Upper lobe of right lung (tissue), 1 donor: Measurements from ENCODE around the gene SAXO1. TPM values are rescaled to one million over a fixed set of nuclear protein-coding genes. Genes with fewer than 3 reads are reported as not detected.

Experiments used
- ATAC-seq: fragments of 200-7000 bp; cut with Tn5 transposase; one replicate; pipeline ENCODE4 v1.9.1; 2020; ENCODE audit warnings: mild to moderate bottlenecking, moderate library complexity
- DNase-seq: peaks from one replicate; pipeline ENCODE4 v3.0.0-alpha.2; 2020
- H3K27ac ChIP-seq: fragments of 200-600 bp; one replicate; pipeline ENCODE4 v1.8.0; 2022
- H3K27me3 ChIP-seq: fragments of 200-600 bp; one replicate; pipeline ENCODE4 v1.8.0; 2022; ENCODE audit warnings: mild to moderate bottlenecking
- H3K36me3 ChIP-seq: fragments of 200-600 bp; one replicate; pipeline ENCODE4 v1.8.0; 2022
- H3K4me1 ChIP-seq: fragments of 200-600 bp; one replicate; pipeline ENCODE4 v1.8.0; 2022
- H3K4me3 ChIP-seq: fragments of 200-600 bp; one replicate; pipeline ENCODE4 v1.8.0; 2022; ENCODE audit warnings: mild to moderate bottlenecking
- H3K9me3 ChIP-seq: fragments of 200-600 bp; one replicate; pipeline ENCODE4 v1.8.0; 2022
- CTCF ChIP-seq: fragments of 200-600 bp; IDR thresholded peaks from one replicate; pipeline ENCODE4 v1.8.0; 2022; ENCODE audit warnings: antibody characterized with exemption
- intact Hi-C: fragments of 100-400 bp; cut with DNase I; formaldehyde crosslinking; loops from one replicate; pipeline ENCODE4 v1.11.0; 2022
- total RNA-seq: library from RNA; stranded (reverse); fragmentation: NEBNext Ultra II Directional; extraction: Animal tissue kit (Norgen Biotek cat#: 25700); gene quantifications from one replicate; pipeline ENCODE4 v1.2.1, GENCODE V29; 2021
- donor health status: DM: no; HTN: yes; CAD: no; lungs with severe emphysema.

SAXO1 gene
- total RNA-seq, 1 donor from 2014 or later, result 0.12 TPM

GRCh38 chr9:18887546-18887945 is 145.5 kb downstream of the SAXO1 start:
- Histone ChIP-seq H3K4me1 (no peaks in the 10 kb centered on the region), H3K36me3 (no peaks in the 10 kb centered on the region), H3K27ac (no peak overlapping the region), H3K27me3 (no peaks in the 10 kb centered on the region), H3K9me3 (no peaks in the 10 kb centered on the region), H3K4me3 (no peak overlapping the region)
- ATAC-seq (no peak), DNase-seq (no peak)
- intact Hi-C loops, result no loop called here
- no peak for TF ChIP-seq CTCF

GRCh38 chr9:18881758-18882157 is 151.3 kb downstream of the SAXO1 start:
- no peak overlapping the region for H3K4me3 ChIP-seq
- H3K4me1 ChIP-seq, result no peaks in the 10 kb centered on the region
- intact Hi-C loops, result no loop called here
- no peaks in the 10 kb centered on the region for H3K27me3 ChIP-seq
- ATAC-seq (no peak), DNase-seq (no peak)
- no peak overlapping the region for H3K27ac ChIP-seq
- no peak for TF ChIP-seq CTCF
- no peaks in the 10 kb centered on the region for H3K36me3 ChIP-seq
- H3K9me3 ChIP-seq, result no peaks in the 10 kb centered on the region

GRCh38 chr9:18877984-18878383 is 155.0 kb downstream of the SAXO1 start:
- Histone ChIP-seq H3K9me3 (no peaks in the 10 kb centered on the region), H3K4me3 (no peak overlapping the region), H3K36me3 (no peaks in the 10 kb centered on the region), H3K4me1 (no peaks in the 10 kb centered on the region), H3K27me3 (no peaks in the 10 kb centered on the region), H3K27ac (no peak overlapping the region)
- no peak for TF ChIP-seq CTCF
- DNase-seq (no peak), ATAC-seq (no peak)
- intact Hi-C loops, result no loop called here

Other genes starting within 250 kb of the SAXO1 start
- 71.4 TPM for gene RRAGA, start 16.2 kb upstream of the SAXO1 start, total RNA-seq
- 5.8 TPM for gene HAUS6, start 69.7 kb upstream of the SAXO1 start, total RNA-seq
- gene PLIN2, start 94.3 kb upstream of the SAXO1 start, total RNA-seq, result 231 TPM
- gene DENND4C, start 197.5 kb upstream of the SAXO1 start, total RNA-seq, result 105 TPM